Measurements from ENCODE around the gene TBX1.

The TBX1 gene

GRCh38 chr22:19803736-19804267 is 43.2 kb downstream of the TBX1 start:
- Histone ChIP-seq H3K79me2 (ENCODE audit: control insufficient read depth, low read length) (no peaks in the 10 kb centered on the region), H4K20me1 (ENCODE audit: control insufficient read depth, insufficient read depth, low read depth, low read length) (no peaks in the 10 kb centered on the region), H3K4me3 (ENCODE audit: low read length) (no peak overlapping the region), H3K4me2 (ENCODE audit: low read length) (no peak overlapping the region), H3K9me2 (replicated peaks; ENCODE audit: control insufficient read depth, low read length) (no peaks in the 10 kb centered on the region), H3K27me3 (ENCODE audit: control insufficient read depth, low read length) (no peaks in the 10 kb centered on the region), H3F3A (ENCODE audit: control insufficient read depth, insufficient read depth) (no peaks in the 10 kb centered on the region), H3K9me3 (ENCODE audit: control insufficient read depth, insufficient read depth, low read length) (no peaks in the 10 kb centered on the region), H3K36me3 (ENCODE audit: control insufficient read depth, low read length) (no peaks in the 10 kb centered on the region), H3K27ac (ENCODE audit: low read depth, low read length) (no peak overlapping the region), H3K4me1 (ENCODE audit: control insufficient read depth, low read length) (no peaks in the 10 kb centered on the region)
- TF ChIP-seq CTCF (IDR thresholded peaks at IDR 0.05; ENCODE audit: low read depth, low read length, poor library complexity, severe bottlenecking) (no peak), EZH2phosphoT487 (IDR thresholded peaks at IDR 0.05; ENCODE audit: borderline replicate concordance, low read length) (no peak)

GRCh38 chr22:19805821-19806212 is 45.2 kb downstream of the TBX1 start:
- Histone ChIP-seq H3F3A (ENCODE audit: control insufficient read depth, insufficient read depth) (no peaks in the 10 kb centered on the region), H3K4me2 (ENCODE audit: low read length) (no peak overlapping the region), H3K36me3 (ENCODE audit: control insufficient read depth, low read length) (no peaks in the 10 kb centered on the region), H3K79me2 (ENCODE audit: control insufficient read depth, low read length) (no peaks in the 10 kb centered on the region), H3K4me1 (ENCODE audit: control insufficient read depth, low read length) (no peaks in the 10 kb centered on the region), H3K9me2 (replicated peaks; ENCODE audit: control insufficient read depth, low read length) (no peaks in the 10 kb centered on the region), H3K9me3 (ENCODE audit: control insufficient read depth, insufficient read depth, low read length) (no peaks in the 10 kb centered on the region), H3K4me3 (ENCODE audit: low read length) (no peak overlapping the region), H3K27me3 (ENCODE audit: control insufficient read depth, low read length) (no peaks in the 10 kb centered on the region), H4K20me1 (ENCODE audit: control insufficient read depth, insufficient read depth, low read depth, low read length) (no peaks in the 10 kb centered on the region), H3K27ac (ENCODE audit: low read depth, low read length) (no peak overlapping the region)
- TF ChIP-seq EZH2phosphoT487 (IDR thresholded peaks at IDR 0.05; ENCODE audit: borderline replicate concordance, low read length): no peak
- TF ChIP-seq CTCF (IDR thresholded peaks at IDR 0.05; ENCODE audit: low read depth, low read length, poor library complexity, severe bottlenecking): no peak

GRCh38 chr22:19806213-19807160 is 45.9 kb downstream of the TBX1 start:
- H3K79me2 ChIP-seq (ENCODE audit: control insufficient read depth, low read length): no peaks in the 10 kb centered on the region
- no peaks in the 10 kb centered on the region for H3K27me3 ChIP-seq (ENCODE audit: control insufficient read depth, low read length)
- H3K36me3 ChIP-seq (ENCODE audit: control insufficient read depth, low read length): no peaks in the 10 kb centered on the region
- H3K4me3 ChIP-seq (ENCODE audit: low read length): no peak overlapping the region
- H4K20me1 ChIP-seq (ENCODE audit: control insufficient read depth, insufficient read depth, low read depth, low read length): no peaks in the 10 kb centered on the region
- H3F3A ChIP-seq (ENCODE audit: control insufficient read depth, insufficient read depth): no peaks in the 10 kb centered on the region
- H3K4me1 ChIP-seq (ENCODE audit: control insufficient read depth, low read length): no peaks in the 10 kb centered on the region
- no peak for TF ChIP-seq CTCF (IDR thresholded peaks at IDR 0.05; ENCODE audit: low read depth, low read length, poor library complexity, severe bottlenecking)
- no peak for TF ChIP-seq EZH2phosphoT487 (IDR thresholded peaks at IDR 0.05; ENCODE audit: borderline replicate concordance, low read length)
- no peak overlapping the region for H3K4me2 ChIP-seq (ENCODE audit: low read length)
- no peaks in the 10 kb centered on the region for H3K9me2 ChIP-seq (replicated peaks; ENCODE audit: control insufficient read depth, low read length)
- H3K27ac ChIP-seq (ENCODE audit: low read depth, low read length): no peak overlapping the region
- H3K9me3 ChIP-seq (ENCODE audit: control insufficient read depth, insufficient read depth, low read length): no peaks in the 10 kb centered on the region

Measured in DOHH2 (cell line).